WTC11 (cell line): ENCODE data around the gene RPH3AL. TPM values are rescaled to one million over a fixed set of nuclear protein-coding genes. Genes with fewer than 3 reads are reported as not detected.

Experiments
- ATAC-seq: fragments of 200-7000 bp; cut with Tn5 transposase; 2 replicates; pipeline ENCODE4 v1.10.0; 2021; ENCODE audit warnings: mild to moderate bottlenecking, moderate library complexity
- CTCF ChIA-PET: fragments of 300-600 bp; sonication (Branson Sonifier 250); formaldehyde crosslinking; loops from one replicate; lab custom pipeline; 2021; ENCODE audit warnings: antibody characterized with exemption; lab: Charles Lee
- POLR2A ChIA-PET: fragments of 350-600 bp; sonication (Branson Sonifier 250); formaldehyde crosslinking; loops from one replicate; lab custom pipeline; 2021; ENCODE audit warnings: antibody characterized with exemption; lab: Charles Lee
- DNase-seq: peaks from one replicate; pipeline ENCODE4 v3.0.0; 2021; ENCODE audit warnings: low spot score
- H3K27ac Mint-ChIP-seq: 2 replicates; pipeline ENCODE4 v1.8.0; 2021; ENCODE audit warnings: mixed read lengths
- H3K27me3 Mint-ChIP-seq: 2 replicates; pipeline ENCODE4 v1.8.0; 2021; ENCODE audit warnings: low read depth, mild to moderate bottlenecking, moderate library complexity, mixed read lengths
- H3K36me3 Mint-ChIP-seq: 2 replicates; pipeline ENCODE4 v1.8.0; 2021; ENCODE audit warnings: mixed read lengths
- H3K4me1 Mint-ChIP-seq: 2 replicates; pipeline ENCODE4 v1.8.0; 2022; ENCODE audit warnings: mixed read lengths
- H3K4me3 Mint-ChIP-seq: 2 replicates; pipeline ENCODE4 v1.8.0; 2021; ENCODE audit warnings: mild to moderate bottlenecking, moderate library complexity, mixed read lengths
- H3K9me3 Mint-ChIP-seq: 2 replicates; pipeline ENCODE4 v1.8.0; 2021; ENCODE audit warnings: mixed read lengths
- ATF2 ChIP-seq: sonication (generic); formaldehyde crosslinking; IDR thresholded peaks from 2 replicates; pipeline ENCODE4 v1.8.1; 2022; ENCODE audit warnings: low read depth, missing genetic modification reagents, borderline replicate concordance
- ESRRA ChIP-seq: sonication (generic); formaldehyde crosslinking; IDR thresholded peaks from 2 replicates; pipeline ENCODE4 v1.8.1; 2022; ENCODE audit warnings: mild to moderate bottlenecking, missing genetic modification reagents, borderline replicate concordance
- JUN ChIP-seq: sonication (generic); formaldehyde crosslinking; IDR thresholded peaks from 2 replicates; pipeline ENCODE4 v1.8.0; 2023; ENCODE audit warnings: mild to moderate bottlenecking, missing genetic modification reagents
- NR2C2 ChIP-seq: sonication (generic); formaldehyde crosslinking; IDR thresholded peaks from 2 replicates; pipeline ENCODE4 v1.8.0; 2022; ENCODE audit warnings: mild to moderate bottlenecking, missing genetic modification reagents
- PRRX2 ChIP-seq: fragments of 250-450 bp; sonication (Bioruptor Pico); IDR thresholded peaks from 2 replicates; pipeline ENCODE4 v1.8.0; 2021; ENCODE audit warnings: mild to moderate bottlenecking
- RELA ChIP-seq: sonication (generic); formaldehyde crosslinking; IDR thresholded peaks from 2 replicates; pipeline ENCODE4 v1.8.1; 2022; ENCODE audit warnings: missing genetic modification reagents, mild to moderate bottlenecking, borderline replicate concordance
- SP1 ChIP-seq: sonication (generic); formaldehyde crosslinking; conservative IDR thresholded peaks from 2 replicates; pipeline ENCODE4 v1.8.1; 2022; ENCODE audit warnings: missing genetic modification reagents
- ZNF416 ChIP-seq: fragments of 250-450 bp; sonication (Bioruptor Pico); IDR thresholded peaks from 2 replicates; pipeline ENCODE4 v1.9.0; 2021; ENCODE audit warnings: mild to moderate bottlenecking, inconsistent platforms
- ZNF512 ChIP-seq: sonication (generic); formaldehyde crosslinking; IDR thresholded peaks from 2 replicates; pipeline ENCODE4 v1.8.1; 2022; ENCODE audit warnings: missing genetic modification reagents, borderline replicate concordance
- ZNF671 ChIP-seq: fragments of 250-450 bp; sonication (Bioruptor Pico); IDR thresholded peaks from 2 replicates; pipeline ENCODE4 v1.8.0; 2021; ENCODE audit warnings: mild to moderate bottlenecking
- total RNA-seq: library from RNA; stranded (reverse); gene quantifications from 3 replicates; pipeline ENCODE4 v1.2.3, GENCODE V29; 2021
- TF ChIP-seq, protein P1 (sequence below): sonication (generic); formaldehyde crosslinking; IDR thresholded peaks from 2 replicates; pipeline ENCODE4 v1.8.0; 2022; ENCODE audit warnings: mild to moderate bottlenecking, missing genetic modification reagents
- TF ChIP-seq, protein P2 (sequence below): sonication (generic); formaldehyde crosslinking; IDR thresholded peaks from 2 replicates; pipeline ENCODE4 v1.8.0; 2023; ENCODE audit warnings: missing genetic modification reagents, mild to moderate bottlenecking, borderline replicate concordance

RPH3AL gene
- total RNA-seq, 1 experiment from 2014 or later, result 2.0 TPM

GRCh38 chr17:323721-324571 lies 28.7 kb downstream of the RPH3AL start (continued):
- TF ChIP-seq ZNF512 (CRISPR knock-in tag), result no peak
- no peak for TF ChIP-seq ATF2 (CRISPR knock-in tag)
- TF ChIP-seq ESRRA (CRISPR knock-in tag), result no peak
- TF ChIP-seq JUN (CRISPR knock-in tag), result no peak
- TF ChIP-seq PRRX2 (CRISPR knock-in tag), result no peak
- no peak for TF ChIP-seq ZNF416
- TF ChIP-seq, protein P1, sequence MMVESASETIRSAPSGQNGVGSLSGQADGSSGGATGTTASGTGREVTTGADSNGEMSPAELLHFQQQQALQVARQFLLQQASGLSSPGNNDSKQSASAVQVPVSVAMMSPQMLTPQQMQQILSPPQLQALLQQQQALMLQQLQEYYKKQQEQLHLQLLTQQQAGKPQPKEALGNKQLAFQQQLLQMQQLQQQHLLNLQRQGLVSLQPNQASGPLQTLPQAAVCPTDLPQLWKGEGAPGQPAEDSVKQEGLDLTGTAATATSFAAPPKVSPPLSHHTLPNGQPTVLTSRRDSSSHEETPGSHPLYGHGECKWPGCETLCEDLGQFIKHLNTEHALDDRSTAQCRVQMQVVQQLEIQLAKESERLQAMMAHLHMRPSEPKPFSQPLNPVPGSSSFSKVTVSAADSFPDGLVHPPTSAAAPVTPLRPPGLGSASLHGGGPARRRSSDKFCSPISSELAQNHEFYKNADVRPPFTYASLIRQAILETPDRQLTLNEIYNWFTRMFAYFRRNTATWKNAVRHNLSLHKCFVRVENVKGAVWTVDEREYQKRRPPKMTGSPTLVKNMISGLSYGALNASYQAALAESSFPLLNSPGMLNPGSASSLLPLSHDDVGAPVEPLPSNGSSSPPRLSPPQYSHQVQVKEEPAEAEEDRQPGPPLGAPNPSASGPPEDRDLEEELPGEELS (CRISPR knock-in tag), result no peak
- TF ChIP-seq SP1 (CRISPR knock-in tag), result no peak
- no peak for TF ChIP-seq NR2C2 (CRISPR knock-in tag)

- CTCF ChIA-PET, result interaction anchor here (1.0 kb wide), 2 partner anchors 11 to 14 kb away, joined by 3 read pairs; no protein-coding TSS in a partner anchor
- H3K36me3 Mint-ChIP-seq, result no peaks in the 10 kb centered on the region
- ATAC-seq (no peak), DNase-seq (no peak)
- TF ChIP-seq RELA, result no peak
- TF ChIP-seq ZNF671 (CRISPR knock-in tag), result no peak
- TF ChIP-seq, protein P2, sequence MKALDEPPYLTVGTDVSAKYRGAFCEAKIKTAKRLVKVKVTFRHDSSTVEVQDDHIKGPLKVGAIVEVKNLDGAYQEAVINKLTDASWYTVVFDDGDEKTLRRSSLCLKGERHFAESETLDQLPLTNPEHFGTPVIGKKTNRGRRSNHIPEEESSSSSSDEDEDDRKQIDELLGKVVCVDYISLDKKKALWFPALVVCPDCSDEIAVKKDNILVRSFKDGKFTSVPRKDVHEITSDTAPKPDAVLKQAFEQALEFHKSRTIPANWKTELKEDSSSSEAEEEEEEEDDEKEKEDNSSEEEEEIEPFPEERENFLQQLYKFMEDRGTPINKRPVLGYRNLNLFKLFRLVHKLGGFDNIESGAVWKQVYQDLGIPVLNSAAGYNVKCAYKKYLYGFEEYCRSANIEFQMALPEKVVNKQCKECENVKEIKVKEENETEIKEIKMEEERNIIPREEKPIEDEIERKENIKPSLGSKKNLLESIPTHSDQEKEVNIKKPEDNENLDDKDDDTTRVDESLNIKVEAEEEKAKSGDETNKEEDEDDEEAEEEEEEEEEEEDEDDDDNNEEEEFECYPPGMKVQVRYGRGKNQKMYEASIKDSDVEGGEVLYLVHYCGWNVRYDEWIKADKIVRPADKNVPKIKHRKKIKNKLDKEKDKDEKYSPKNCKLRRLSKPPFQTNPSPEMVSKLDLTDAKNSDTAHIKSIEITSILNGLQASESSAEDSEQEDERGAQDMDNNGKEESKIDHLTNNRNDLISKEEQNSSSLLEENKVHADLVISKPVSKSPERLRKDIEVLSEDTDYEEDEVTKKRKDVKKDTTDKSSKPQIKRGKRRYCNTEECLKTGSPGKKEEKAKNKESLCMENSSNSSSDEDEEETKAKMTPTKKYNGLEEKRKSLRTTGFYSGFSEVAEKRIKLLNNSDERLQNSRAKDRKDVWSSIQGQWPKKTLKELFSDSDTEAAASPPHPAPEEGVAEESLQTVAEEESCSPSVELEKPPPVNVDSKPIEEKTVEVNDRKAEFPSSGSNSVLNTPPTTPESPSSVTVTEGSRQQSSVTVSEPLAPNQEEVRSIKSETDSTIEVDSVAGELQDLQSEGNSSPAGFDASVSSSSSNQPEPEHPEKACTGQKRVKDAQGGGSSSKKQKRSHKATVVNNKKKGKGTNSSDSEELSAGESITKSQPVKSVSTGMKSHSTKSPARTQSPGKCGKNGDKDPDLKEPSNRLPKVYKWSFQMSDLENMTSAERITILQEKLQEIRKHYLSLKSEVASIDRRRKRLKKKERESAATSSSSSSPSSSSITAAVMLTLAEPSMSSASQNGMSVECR (CRISPR knock-in tag), result no peak
- POLR2A ChIA-PET, result no interaction called here
- peaks cover 29% of the 10 kb centered on the region for H3K4me1 Mint-ChIP-seq
- H3K27ac Mint-ChIP-seq, result no peak overlapping the region
- peaks cover 7% of the 10 kb centered on the region for H3K9me3 Mint-ChIP-seq
- H3K27me3 Mint-ChIP-seq, result peaks cover 8% of the 10 kb centered on the region
- H3K4me3 Mint-ChIP-seq, result no peak overlapping the region
Measured at GRCh38 chr17:323181-323580, 29.4 kb downstream of the RPH3AL start.
